Measurements from ENCODE around the gene SMAD3.
"Not testable (repeated sequence)": the region's sequence is repeated elsewhere in the genome, so short reads cannot be mapped to it uniquely, and the experiment has no call there.

SMAD3 gene

GRCh38 chr15:67147396-67147949 is 82.1 kb downstream of the SMAD3 start:
- H3K9me3 Mint-ChIP-seq (ENCODE audit: low read depth) = no peaks in the 10 kb centered on the region
- H3K36me3 Mint-ChIP-seq = no peaks in the 10 kb centered on the region
- peak overlapping the region; percentile 46 for H3K27ac Mint-ChIP-seq
- no peaks in the 10 kb centered on the region for H3K27me3 Mint-ChIP-seq
- H3K4me3 Mint-ChIP-seq = peak overlapping the region; percentile 49
- H3K4me1 Mint-ChIP-seq (ENCODE audit: low read depth) = peaks cover 56% of the 10 kb centered on the region

- Mint-ChIP-seq H3K4me1 (ENCODE audit: low read depth) (peaks cover 59% of the 10 kb centered on the region), H3K27ac (peak overlapping the region; percentile 12), H3K9me3 (ENCODE audit: low read depth) (no peaks in the 10 kb centered on the region), H3K4me3 (peak overlapping the region; percentile 2), H3K36me3 (peaks cover 2% of the 10 kb centered on the region), H3K27me3 (no peaks in the 10 kb centered on the region)
Measured at GRCh38 chr15:67148196-67148701, 82.8 kb downstream of the SMAD3 start.

- no peak overlapping the region for H3K4me3 Mint-ChIP-seq
- peaks cover 2% of the 10 kb centered on the region for H3K36me3 Mint-ChIP-seq
- peaks cover 62% of the 10 kb centered on the region for H3K4me1 Mint-ChIP-seq (ENCODE audit: low read depth)
- H3K27me3 Mint-ChIP-seq = no peaks in the 10 kb centered on the region
- no peaks in the 10 kb centered on the region for H3K9me3 Mint-ChIP-seq (ENCODE audit: low read depth)
- peak overlapping the region; percentile 56 for H3K27ac Mint-ChIP-seq
Measured at GRCh38 chr15:67149068-67149772, 83.8 kb downstream of the SMAD3 start.

GRCh38 chr15:67149773-67150022 is 84.3 kb downstream of the SMAD3 start:
- no peaks in the 10 kb centered on the region for H3K27me3 Mint-ChIP-seq
- peaks cover 2% of the 10 kb centered on the region for H3K36me3 Mint-ChIP-seq
- H3K4me1 Mint-ChIP-seq (ENCODE audit: low read depth) = peaks cover 60% of the 10 kb centered on the region
- H3K4me3 Mint-ChIP-seq = no peak overlapping the region
- no peak overlapping the region for H3K27ac Mint-ChIP-seq
- no peaks in the 10 kb centered on the region for H3K9me3 Mint-ChIP-seq (ENCODE audit: low read depth)

GRCh38 chr15:67150023-67150860 is 84.8 kb downstream of the SMAD3 start:
- Mint-ChIP-seq H3K4me3 (no peak overlapping the region), H3K9me3 (ENCODE audit: low read depth) (no peaks in the 10 kb centered on the region), H3K36me3 (peaks cover 2% of the 10 kb centered on the region), H3K4me1 (ENCODE audit: low read depth) (peaks cover 56% of the 10 kb centered on the region), H3K27ac (peak overlapping the region; percentile 47), H3K27me3 (no peaks in the 10 kb centered on the region)

- Mint-ChIP-seq H3K27me3 (no peaks in the 10 kb centered on the region), H3K4me1 (ENCODE audit: low read depth) (peaks cover 41% of the 10 kb centered on the region), H3K36me3 (peaks cover 10% of the 10 kb centered on the region), H3K27ac (peak overlapping the region; percentile 72), H3K4me3 (no peak overlapping the region), H3K9me3 (ENCODE audit: low read depth) (no peaks in the 10 kb centered on the region)
Measured at GRCh38 chr15:67152429-67152828, 87.0 kb downstream of the SMAD3 start.

GRCh38 chr15:67153044-67153443 is 87.6 kb downstream of the SMAD3 start:
- Mint-ChIP-seq H3K27ac (peak overlapping the region; percentile 72), H3K4me1 (ENCODE audit: low read depth) (peaks cover 39% of the 10 kb centered on the region)
- H3K27me3 Mint-ChIP-seq; H3K36me3 Mint-ChIP-seq; H3K9me3 Mint-ChIP-seq (ENCODE audit: low read depth); H3K4me3 Mint-ChIP-seq: not testable (repeated sequence)

GRCh38 chr15:67154249-67154648 is 88.8 kb downstream of the SMAD3 start:
- peaks cover 10% of the 10 kb centered on the region for H3K36me3 Mint-ChIP-seq
- no peaks in the 10 kb centered on the region for H3K9me3 Mint-ChIP-seq (ENCODE audit: low read depth)
- no peak overlapping the region for H3K27ac Mint-ChIP-seq
- no peaks in the 10 kb centered on the region for H3K27me3 Mint-ChIP-seq
- H3K4me1 Mint-ChIP-seq (ENCODE audit: low read depth) = peaks cover 28% of the 10 kb centered on the region
- H3K4me3 Mint-ChIP-seq = no peak overlapping the region

GRCh38 chr15:67156426-67156825 is 91.0 kb downstream of the SMAD3 start:
- Mint-ChIP-seq H3K4me3 (no peak overlapping the region), H3K4me1 (ENCODE audit: low read depth) (peaks cover 16% of the 10 kb centered on the region), H3K27ac (no peak overlapping the region)

GRCh38 chr15:67156834-67157233 is 91.4 kb downstream of the SMAD3 start:
- Mint-ChIP-seq H3K4me3 (no peak overlapping the region), H3K27me3 (no peaks in the 10 kb centered on the region), H3K27ac (no peak overlapping the region), H3K9me3 (ENCODE audit: low read depth) (no peaks in the 10 kb centered on the region), H3K36me3 (peaks cover 10% of the 10 kb centered on the region), H3K4me1 (ENCODE audit: low read depth) (peaks cover 16% of the 10 kb centered on the region)

More at GRCh38 chr15:67156426-67156825, 91.0 kb downstream of the SMAD3 start:
- Mint-ChIP-seq H3K27me3 (no peaks in the 10 kb centered on the region), H3K9me3 (ENCODE audit: low read depth) (no peaks in the 10 kb centered on the region), H3K36me3 (peaks cover 10% of the 10 kb centered on the region)

GRCh38 chr15:67157521-67158252 is 92.3 kb downstream of the SMAD3 start:
- H3K27ac Mint-ChIP-seq = peak overlapping the region; percentile 8
- no peaks in the 10 kb centered on the region for H3K27me3 Mint-ChIP-seq
- peaks cover 9% of the 10 kb centered on the region for H3K36me3 Mint-ChIP-seq
- peaks cover 15% of the 10 kb centered on the region for H3K4me1 Mint-ChIP-seq (ENCODE audit: low read depth)
- H3K4me3 Mint-ChIP-seq = no peak overlapping the region
- no peaks in the 10 kb centered on the region for H3K9me3 Mint-ChIP-seq (ENCODE audit: low read depth)

- no peak overlapping the region for H3K4me3 Mint-ChIP-seq
- H3K27ac Mint-ChIP-seq = no peak overlapping the region
- peaks cover 7% of the 10 kb centered on the region for H3K36me3 Mint-ChIP-seq
- no peaks in the 10 kb centered on the region for H3K27me3 Mint-ChIP-seq
- H3K9me3 Mint-ChIP-seq (ENCODE audit: low read depth) = no peaks in the 10 kb centered on the region
- peaks cover 13% of the 10 kb centered on the region for H3K4me1 Mint-ChIP-seq (ENCODE audit: low read depth)
Measured at GRCh38 chr15:67158367-67158766, 93.0 kb downstream of the SMAD3 start.

GRCh38 chr15:67161412-67161811 is 96.0 kb downstream of the SMAD3 start:
- Mint-ChIP-seq H3K27me3 (no peaks in the 10 kb centered on the region), H3K27ac (no peak overlapping the region), H3K4me3 (no peak overlapping the region), H3K9me3 (ENCODE audit: low read depth) (no peaks in the 10 kb centered on the region), H3K36me3 (peaks cover 2% of the 10 kb centered on the region), H3K4me1 (ENCODE audit: low read depth) (peaks cover 10% of the 10 kb centered on the region)

- Mint-ChIP-seq H3K4me3 (no peak overlapping the region), H3K36me3 (peaks cover 1% of the 10 kb centered on the region), H3K9me3 (ENCODE audit: low read depth) (no peaks in the 10 kb centered on the region), H3K4me1 (ENCODE audit: low read depth) (peaks cover 9% of the 10 kb centered on the region), H3K27ac (no peak overlapping the region), H3K27me3 (no peaks in the 10 kb centered on the region)
Measured at GRCh38 chr15:67161881-67162280, 96.5 kb downstream of the SMAD3 start.

- Mint-ChIP-seq H3K4me3 (no peak overlapping the region), H3K36me3 (no peaks in the 10 kb centered on the region), H3K4me1 (ENCODE audit: low read depth) (no peaks in the 10 kb centered on the region), H3K27me3 (no peaks in the 10 kb centered on the region), H3K9me3 (ENCODE audit: low read depth) (no peaks in the 10 kb centered on the region), H3K27ac (no peak overlapping the region)
Measured at GRCh38 chr15:67163180-67163579, 97.8 kb downstream of the SMAD3 start.
